SK-N-SH (cell line): ENCODE measurements around the gene TAF5. TPM values are rescaled to one million over a fixed set of nuclear protein-coding genes. Genes with fewer than 3 reads are reported as not detected.
A peak's percentile ranks its signal among the peaks of the same experiment; 100 is the strongest.

Experiments used
- CTCF ChIA-PET: fragments of 300-600, 350-600 bp; formaldehyde crosslinking; extraction: SDS; loops from one replicate; lab custom pipeline; 2021; lab: Yijun Ruan, JAX
- POLR2A ChIA-PET: fragments of 350-600 bp; sonication (Branson Sonifier 250); formaldehyde crosslinking; extraction: SDS; loops from one replicate; lab custom pipeline; 2020; ENCODE audit warnings: antibody characterized with exemption, inconsistent platforms; lab: Yijun Ruan, JAX
- DNase-seq: peaks from one replicate; pipeline ENCODE4 v3.0.0; 2012
- H2AFZ ChIP-seq: fragments of 200-600 bp; sonication (generic); 2 replicates; pipeline ENCODE4 v1.8.1; 2016; ENCODE audit warnings: antibody characterized with exemption, mild to moderate bottlenecking, low read depth
- H3F3A ChIP-seq: fragments of 200-600 bp; sonication (generic); replicated peaks from 2 replicates; pipeline ENCODE3; 2016; ENCODE audit warnings: antibody characterized with exemption, mild to moderate bottlenecking; ENCODE audit not compliant: insufficient read depth
- H3K27ac ChIP-seq, 2 experiments: fragments of 200-500 bp in 1 of 2; fragments of 200-600 bp in 1 of 2; sonication (Bioruptor generic) in 1 of 2; sonication (generic), shearing (Covaris generic) in 1 of 2; 2 replicates each; pipeline versions ENCODE4 v1.5.1 to v1.6.1; 2014 to 2016; ENCODE audit warnings: low read depth in 2 of 2, inconsistent platforms in 1 of 2, low read length in 1 of 2, mild to moderate bottlenecking in 1 of 2, mixed read lengths in 1 of 2
- H3K27me3 ChIP-seq: fragments of 200-600 bp; sonication (generic), shearing (Covaris generic); 2 replicates; pipeline ENCODE4 v1.6.1; 2016; ENCODE audit warnings: mixed run types; ENCODE audit not compliant: insufficient read depth
- H3K36me3 ChIP-seq, 2 experiments: fragments of 200-500 bp in 1 of 2; fragments of 200-600 bp in 1 of 2; sonication (Bioruptor generic) in 1 of 2; sonication (generic) in 1 of 2; replicated peaks in 1 of 2; 2 replicates each; pipeline versions ENCODE3 to v1.5.1; 2014 to 2016; ENCODE audit warnings: low read length in 1 of 2, mild to moderate bottlenecking in 1 of 2; ENCODE audit not compliant: insufficient read depth in 2 of 2, control insufficient read depth in 1 of 2
- H3K4me1 ChIP-seq, 2 experiments: fragments of 200-500 bp in 1 of 2; fragments of 200-600 bp in 1 of 2; sonication (Bioruptor generic) in 1 of 2; sonication (generic), shearing (Covaris generic) in 1 of 2; 2 replicates each; pipeline versions ENCODE4 v1.5.1 to v1.6.1; 2014 to 2016; ENCODE audit warnings: low read depth in 1 of 2, low read length in 1 of 2, mixed run types in 1 of 2; ENCODE audit not compliant: insufficient read depth in 2 of 2, control insufficient read depth in 1 of 2
- H3K4me2 ChIP-seq: fragments of 200-600 bp; sonication (generic), shearing (Covaris generic); 2 replicates; pipeline ENCODE4 v1.6.1; 2017; ENCODE audit warnings: mixed run types
- H3K4me3 ChIP-seq, 2 experiments: fragments of 200-500 bp in 1 of 2; fragments of 200-600 bp in 1 of 2; sonication (Bioruptor generic) in 1 of 2; sonication (generic), shearing (Covaris generic) in 1 of 2; 2 replicates each; pipeline versions ENCODE4 v1.5.1 to v1.8.1; 2014 to 2016; ENCODE audit warnings: low read depth in 2 of 2, inconsistent platforms in 1 of 2, low read length in 1 of 2, mild to moderate bottlenecking in 1 of 2, mixed read lengths in 1 of 2, moderate library complexity in 1 of 2
- H3K79me2 ChIP-seq: fragments of 200-600 bp; sonication (generic); 2 replicates; pipeline ENCODE4 v1.8.1; 2017; ENCODE audit warnings: mild to moderate bottlenecking; ENCODE audit not compliant: insufficient read depth
- H3K9ac ChIP-seq: fragments of 200-600 bp; sonication (generic); 2 replicates; pipeline ENCODE4 v1.6.1; 2017; ENCODE audit warnings: mixed run types
- H3K9me2 ChIP-seq: fragments of 200-600 bp; sonication (generic); 2 replicates; pipeline ENCODE4 v1.6.1; 2017; ENCODE audit warnings: mixed run types
- H3K9me3 ChIP-seq: fragments of 200-600 bp; sonication (generic); 2 replicates; pipeline ENCODE4 v1.6.1; 2017; ENCODE audit warnings: mixed run types, mild to moderate bottlenecking, moderate library complexity
- H4K20me1 ChIP-seq: fragments of 200-600 bp; sonication (generic); 2 replicates; pipeline ENCODE4 v1.6.1; 2017; ENCODE audit warnings: mild to moderate bottlenecking, mixed run types; ENCODE audit not compliant: insufficient read depth
- CTCF ChIP-seq: fragments of 200-600 bp; sonication (generic); IDR thresholded peaks from 2 replicates; pipeline ENCODE4 v1.6.1; 2017; ENCODE audit warnings: antibody characterized with exemption, mild to moderate bottlenecking, moderate library complexity
- FOSL2 ChIP-seq: IDR thresholded peaks from 2 replicates; pipeline ENCODE4 v1.4.0; 2012; ENCODE audit warnings: low read depth, mild to moderate bottlenecking, moderate library complexity, borderline replicate concordance
- MXI1 ChIP-seq: IDR thresholded peaks from 2 replicates; pipeline ENCODE4 v1.6.1; 2012; ENCODE audit warnings: mild to moderate bottlenecking, low read depth, low read length, improper control_type of control experiment
- ZBTB33 ChIP-seq: IDR thresholded peaks from 2 replicates; pipeline ENCODE4 v1.4.0; 2012; ENCODE audit warnings: low read depth, borderline replicate concordance
- WGBS: methylation state at CpG from one replicate; pipeline ENCODE4 v1.1.6; 2017; ENCODE audit warnings: low lambda C conversion rate; 5-methylcytosine and 5-hydroxymethylcytosine counted together
- polyA plus RNA-seq, 3 experiments: library from polyadenylated mRNA; depleted of rRNA; stranded (reverse); fragments of >200 nt; gene quantifications; 2 replicates each; pipeline ENCODE4 v1.2.3, GENCODE V29; 2012
- TF ChIP-seq, protein P1 (sequence below): IDR thresholded peaks from 2 replicates; pipeline ENCODE4 v1.4.0; 2012; ENCODE audit warnings: low read depth, borderline replicate concordance

Gene TAF5
- polyA plus RNA-seq, 1 of the 3 experiments (the other 2 are of a cell fraction): 1.3 TPM

GRCh38 chr10:103396789-103397087 is 29.0 kb downstream of the TAF5 start:
- ChIA-PET CTCF (interaction anchor here (0.9 to 1.0 kb wide), 3 partner anchors 14 to 27 kb away, joined by 3 read pairs; no protein-coding TSS in a partner anchor), POLR2A (interaction anchor here (1.0 to 1.6 kb wide), 3 partner anchors 29 to 89 kb away, joined by 3 to 6 read pairs (median 5); partner anchors contain the start of genes PCGF6 and TAF5)
- H3K4me2 ChIP-seq: peak overlapping the region; percentile 96
- H4K20me1 ChIP-seq: peaks cover 6% of the 10 kb centered on the region
- DNase-seq: no peak
- H3F3A ChIP-seq: no peaks in the 10 kb centered on the region
- H3K9ac ChIP-seq: peak overlapping the region; percentile 91
- peaks cover 6 to 13% of the 10 kb centered on the region in 2 experiments; a peak in 3 of 4 replicates for H3K4me1 ChIP-seq
- peaks cover 54 to 58% of the 10 kb centered on the region in 2 experiments for H3K36me3 ChIP-seq
- peak overlapping the region; percentile 69 to 72 for H3K27ac ChIP-seq
- H3K4me3 ChIP-seq: peak overlapping the region; percentile 89 to 99
- H3K79me2 ChIP-seq: peaks cover 80% of the 10 kb centered on the region
- no peaks in the 10 kb centered on the region for H3K9me3 ChIP-seq
- H3K27me3 ChIP-seq: no peaks in the 10 kb centered on the region
- 0% methylated on average over 3 of the region's 8 CpGs for WGBS
- H2AFZ ChIP-seq: peak overlapping the region; percentile 84
- peak; percentile 3; the same call in 1 of the 2 replicates for TF ChIP-seq CTCF
- no peak for TF ChIP-seq FOSL2
- TF ChIP-seq, protein P1, sequence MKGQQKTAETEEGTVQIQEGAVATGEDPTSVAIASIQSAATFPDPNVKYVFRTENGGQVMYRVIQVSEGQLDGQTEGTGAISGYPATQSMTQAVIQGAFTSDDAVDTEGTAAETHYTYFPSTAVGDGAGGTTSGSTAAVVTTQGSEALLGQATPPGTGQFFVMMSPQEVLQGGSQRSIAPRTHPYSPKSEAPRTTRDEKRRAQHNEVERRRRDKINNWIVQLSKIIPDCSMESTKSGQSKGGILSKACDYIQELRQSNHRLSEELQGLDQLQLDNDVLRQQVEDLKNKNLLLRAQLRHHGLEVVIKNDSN: no peak
- H3K9me2 ChIP-seq: no peaks in the 10 kb centered on the region

DNA sequence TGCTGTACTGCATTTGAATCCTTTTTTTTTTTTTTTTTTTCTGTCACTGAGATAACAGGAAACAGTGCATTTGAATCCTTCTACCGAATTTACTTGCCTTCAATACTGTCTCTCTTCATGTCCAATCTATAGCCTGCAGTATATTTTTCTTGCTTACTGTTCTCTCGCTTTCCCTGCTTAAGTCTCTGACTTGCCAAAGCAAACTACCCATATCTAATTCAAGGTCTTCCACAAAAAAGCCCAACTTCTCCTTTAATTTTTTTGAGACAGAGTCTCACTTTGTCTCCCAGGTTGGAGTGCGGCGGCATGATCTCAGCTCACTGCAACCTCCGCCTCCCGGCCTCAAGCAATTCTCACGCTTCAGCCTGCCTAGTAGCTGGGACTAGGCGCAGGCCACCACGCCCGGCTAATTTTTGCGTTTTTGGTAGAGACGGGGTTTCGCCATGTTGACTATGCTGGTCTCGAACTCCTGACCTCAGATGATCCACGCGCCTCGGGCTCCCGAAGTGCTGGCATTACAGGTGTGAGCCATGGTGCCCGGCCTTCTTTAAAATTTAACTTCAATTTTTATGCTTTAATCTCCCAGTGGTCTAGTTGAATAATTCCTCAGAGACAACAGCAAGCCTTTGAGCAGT is 29.5 kb downstream of the TAF5 start:
- no peaks in the 10 kb centered on the region for H3K27me3 ChIP-seq
- peak overlapping the region; percentile 96 for H3K4me2 ChIP-seq
- peak overlapping the region; percentile 89 to 99 for H3K4me3 ChIP-seq
- no peak for DNase-seq
- POLR2A ChIA-PET: interaction anchor here (1.0 kb wide), 1 partner anchor 30 kb away, joined by 5 read pairs; the partner anchor contains the start of gene TAF5
- peaks cover 6 to 13% of the 10 kb centered on the region in 2 experiments; a peak in 3 of 4 replicates for H3K4me1 ChIP-seq
- peak overlapping the region; percentile 84 for H2AFZ ChIP-seq
- no peaks in the 10 kb centered on the region for H3K9me3 ChIP-seq
- peaks cover 51 to 56% of the 10 kb centered on the region in 2 experiments for H3K36me3 ChIP-seq
- H3K9ac ChIP-seq: peak overlapping the region; percentile 91
- H3F3A ChIP-seq: no peaks in the 10 kb centered on the region
- WGBS: 8% methylated on average over 19 of the region's 19 CpGs
- peaks cover 6% of the 10 kb centered on the region for H4K20me1 ChIP-seq
- CTCF ChIA-PET: interaction anchor here (1.7 kb wide), 1 partner anchor 19 kb away, joined by 5 read pairs; no protein-coding TSS in a partner anchor
- H3K27ac ChIP-seq: peak overlapping the region; percentile 69 to 72; a peak in 3 of 4 replicates
- TF ChIP-seq ZBTB33 (no peak), MXI1 (peak; percentile 26; the same call in 1 of the 2 replicates)
- no peaks in the 10 kb centered on the region for H3K9me2 ChIP-seq
- peaks cover 74% of the 10 kb centered on the region for H3K79me2 ChIP-seq
